SK-N-SH (cell line): ENCODE results near the gene ARL6IP4.

Source experiments
- CTCF ChIP-seq: fragments of 200-600 bp; sonication (generic); IDR thresholded peaks from 2 replicates; pipeline ENCODE4 v1.6.1; 2017; ENCODE audit warnings: antibody characterized with exemption, mild to moderate bottlenecking, moderate library complexity
- EP300 ChIP-seq, 2 experiments: IDR thresholded peaks; 2 replicates each; pipeline versions ENCODE4 v1.4.0 to v1.6.1; 2012; ENCODE audit warnings: borderline replicate concordance in 1 of 2, low read depth in 1 of 2, low read length in 1 of 2
- FOXJ3 ChIP-seq: sonication (generic); formaldehyde crosslinking; IDR thresholded peaks from 2 replicates; pipeline ENCODE4 v1.5.1; 2020; ENCODE audit warnings: mild to moderate bottlenecking, missing genetic modification reagents
- MAX ChIP-seq: IDR thresholded peaks from 2 replicates; pipeline ENCODE4 v1.4.0; 2012; ENCODE audit warnings: low read depth
- NFIC ChIP-seq: IDR thresholded peaks from 2 replicates; pipeline ENCODE4 v1.4.0; 2012; ENCODE audit warnings: borderline replicate concordance
- POLR2AphosphoS5 ChIP-seq: IDR thresholded peaks from 2 replicates; pipeline ENCODE4 v1.6.1; 2012; ENCODE audit warnings: low read depth, low read length
- RAD21 ChIP-seq: IDR thresholded peaks from 2 replicates; pipeline ENCODE4 v1.6.1; 2012; ENCODE audit warnings: mild to moderate bottlenecking, low read length
- RFX5 ChIP-seq: IDR thresholded peaks from 2 replicates; pipeline ENCODE4 v1.6.1; 2012; ENCODE audit warnings: mild to moderate bottlenecking, improper control_type of control experiment, low read length
- SIN3A ChIP-seq: IDR thresholded peaks from 2 replicates; pipeline ENCODE4 v1.6.1; 2012; ENCODE audit warnings: low read depth, mild to moderate bottlenecking, low read length, moderate library complexity, borderline replicate concordance
- SMC3 ChIP-seq: IDR thresholded peaks from 2 replicates; pipeline ENCODE4 v1.6.1; 2012; ENCODE audit warnings: low read depth, low read length, improper control_type of control experiment
- TAF1 ChIP-seq: IDR thresholded peaks from 2 replicates; pipeline ENCODE4 v1.6.1; 2012; ENCODE audit warnings: low read depth, mild to moderate bottlenecking, low read length, moderate library complexity, borderline replicate concordance
- USF2 ChIP-seq: fragments of 150-350 bp; IDR thresholded peaks from 2 replicates; pipeline ENCODE4 v1.6.1; 2017; ENCODE audit warnings: antibody characterized with exemption, low read length, low read depth, borderline replicate concordance

DNA sequence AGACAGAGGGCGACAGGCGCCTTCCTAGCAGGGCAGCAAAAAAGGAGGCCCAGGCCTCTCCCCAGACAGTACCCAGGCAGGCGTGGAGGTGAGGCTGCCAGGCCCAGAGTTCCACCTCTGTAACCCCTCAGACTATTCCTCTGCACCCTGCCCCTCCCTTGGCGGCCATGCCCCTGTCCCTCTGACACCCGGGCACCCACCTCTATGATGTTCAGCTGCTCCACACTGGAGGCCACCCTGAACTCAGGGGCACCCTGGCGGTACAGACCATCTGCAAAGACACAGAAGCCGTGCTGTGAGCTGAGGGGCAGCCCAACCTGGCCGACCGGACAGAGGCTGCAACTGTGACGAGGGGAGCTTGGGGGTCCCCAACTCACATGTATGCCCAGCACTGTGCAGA is 20.1 kb downstream of the ARL6IP4 start:
- TF ChIP-seq SMC3 (no peak), EP300 (IDR thresholded peaks at IDR 0.05; ENCODE audit: borderline replicate concordance in 1 of 2, low read depth in 1 of 2, low read length in 1 of 2) (no peak), POLR2AphosphoS5 (no peak), CTCF (no peak), USF2 (no peak), MAX (no peak), TAF1 (no peak), RFX5 (no peak), NFIC (no peak), RAD21 (no peak), FOXJ3 (CRISPR knock-in tag) (no peak), SIN3A (no peak)
